H1 (cell line): ENCODE data around the gene LPCAT1. TPM values are rescaled to one million over a fixed set of nuclear protein-coding genes. Genes with fewer than 3 reads are reported as not detected.

Experiments
- CTCF ChIA-PET: fragments of 300-600 bp; sonication (Branson Sonifier 250); formaldehyde crosslinking; loops from one replicate; lab custom pipeline; 2021; ENCODE audit not compliant: partially characterized antibody; lab: Charles Lee
- POLR2A ChIA-PET: fragments of 300-600 bp; sonication (Branson Sonifier 250); formaldehyde crosslinking; loops from one replicate; lab custom pipeline; 2021; ENCODE audit warnings: inconsistent platforms; ENCODE audit not compliant: partially characterized antibody; lab: Charles Lee
- DNase-seq, 2 experiments: peaks; one replicate each; pipeline versions ENCODE4 v3.0.0 to v3.0.0-alpha.2; 2010 to 2022; ENCODE audit warnings: low spot score in 2 of 2, low read depth in 1 of 2, mixed read lengths in 1 of 2
- FAIRE-seq: peaks from 2 replicates; lab custom pipeline; 2011; peaks lifted over from hg19 to GRCh38; lab: Jason Lieb, UNC
- H2AFZ ChIP-seq: 2 replicates; pipeline ENCODE4 v1.8.1; 2012; ENCODE audit warnings: low read length, inconsistent platforms
- H2AK5ac ChIP-seq: 2 replicates; pipeline ENCODE4 v1.6.1; 2013; ENCODE audit warnings: low read depth, low read length
- H2BK120ac ChIP-seq: replicated peaks from 2 replicates; pipeline ENCODE3; 2013; ENCODE audit warnings: low read depth, low read length, inconsistent platforms
- H2BK12ac ChIP-seq: 2 replicates; pipeline ENCODE4 v1.6.1; 2013; ENCODE audit warnings: low read depth, low read length
- H2BK15ac ChIP-seq: 2 replicates; pipeline ENCODE4 v1.6.1; 2013; ENCODE audit warnings: low read length
- H2BK20ac ChIP-seq: 2 replicates; pipeline ENCODE4 v1.6.1; 2013; ENCODE audit warnings: low read length
- H2BK5ac ChIP-seq: 2 replicates; pipeline ENCODE4 v1.6.1; 2013; ENCODE audit warnings: low read depth, low read length
- H3K14ac ChIP-seq: 2 replicates; pipeline ENCODE4 v1.6.1; 2013; ENCODE audit warnings: inconsistent platforms; ENCODE audit not compliant: insufficient read length
- H3K18ac ChIP-seq: 2 replicates; pipeline ENCODE4 v1.6.1; 2013; ENCODE audit warnings: low read length; ENCODE audit errors: extremely low read depth
- H3K23ac ChIP-seq: 2 replicates; pipeline ENCODE4 v1.6.1; 2013; ENCODE audit warnings: inconsistent platforms; ENCODE audit not compliant: insufficient read length
- H3K23me2 ChIP-seq: 2 replicates; pipeline ENCODE4 v1.6.1; 2013; ENCODE audit warnings: low read depth, low read length
- H3K27ac ChIP-seq: 2 replicates; pipeline ENCODE4 v1.6.1; 2011; ENCODE audit warnings: low read depth, low read length, inconsistent platforms
- H3K27me3 ChIP-seq, 4 experiments: replicated peaks in 1 of 4; 1 replicate in 1 of 4; 2 replicates in 3 of 4; pipeline versions ENCODE4 v1.6.1 to v1.8.1; 2011 to 2013; ENCODE audit warnings: low read length in 3 of 4, mild to moderate bottlenecking in 3 of 4, inconsistent platforms in 2 of 4, mixed read lengths in 2 of 4, moderate library complexity in 1 of 4; ENCODE audit not compliant: control insufficient read depth in 3 of 4, insufficient read depth in 3 of 4; ENCODE audit errors: extremely low read depth in 1 of 4
- H3K36me3 ChIP-seq, 4 experiments: 2 replicates each; pipeline versions ENCODE4 v1.6.1 to v1.8.1; 2011 to 2013; ENCODE audit warnings: mild to moderate bottlenecking in 4 of 4, low read length in 3 of 4, moderate library complexity in 2 of 4, control low read depth in 1 of 4, inconsistent platforms in 1 of 4; ENCODE audit not compliant: insufficient read depth in 4 of 4, control insufficient read depth in 2 of 4
- H3K4ac ChIP-seq: replicated peaks from 2 replicates; pipeline ENCODE3; 2013; ENCODE audit warnings: low read length, low read depth, mixed read lengths, inconsistent platforms; ENCODE audit not compliant: insufficient read length
- H3K4me1 ChIP-seq, 4 experiments: replicated peaks in 1 of 4; 1 replicate in 1 of 4; 2 replicates in 3 of 4; pipeline versions ENCODE4 v1.6.1 to v1.8.1; 2011 to 2013; ENCODE audit warnings: low read length in 3 of 4, inconsistent platforms in 2 of 4, mixed read lengths in 1 of 4; ENCODE audit not compliant: insufficient read depth in 4 of 4, control insufficient read depth in 3 of 4
- H3K4me2 ChIP-seq, 2 experiments: 2 replicates each; pipeline versions ENCODE4 v1.6.1 to v1.8.1; 2011 to 2013; ENCODE audit warnings: low read depth in 2 of 2, low read length in 2 of 2, control low read depth in 1 of 2, inconsistent platforms in 1 of 2, mild to moderate bottlenecking in 1 of 2; ENCODE audit not compliant: insufficient read depth in 1 of 2
- H3K4me3 ChIP-seq, 4 experiments: fragments of 200-600, 300-600 bp in 1 of 4; sonication (generic), shearing (Covaris generic), sonication (Bioruptor Twin) in 1 of 4; 2 replicates each; pipeline versions ENCODE4 v1.5.1 to v1.8.1; 2011 to 2016; ENCODE audit warnings: low read length in 4 of 4, low read depth in 3 of 4, control low read depth in 2 of 4, inconsistent platforms in 2 of 4, mild to moderate bottlenecking in 2 of 4, mixed read lengths in 1 of 4, moderate library complexity in 1 of 4; ENCODE audit not compliant: insufficient read depth in 2 of 4; ENCODE audit errors: extremely low read depth in 1 of 4
- H3K56ac ChIP-seq: replicated peaks from 2 replicates; pipeline ENCODE3; 2013; ENCODE audit warnings: low read depth, mild to moderate bottlenecking, mixed read lengths, low read length, inconsistent platforms; ENCODE audit not compliant: insufficient read length
- H3K79me1 ChIP-seq: 2 replicates; pipeline ENCODE4 v1.6.1; 2013; ENCODE audit warnings: low read depth, low read length, control low read depth
- H3K79me2 ChIP-seq, 2 experiments: 2 replicates each; pipeline versions ENCODE4 v1.6.1 to v1.8.1; 2012 to 2013; ENCODE audit warnings: low read length in 2 of 2, mild to moderate bottlenecking in 2 of 2, inconsistent platforms in 1 of 2; ENCODE audit not compliant: insufficient read depth in 2 of 2, control insufficient read depth in 1 of 2
- H3K9ac ChIP-seq, 4 experiments: replicated peaks in 1 of 4; 1 replicate in 1 of 4; 2 replicates in 3 of 4; pipeline versions ENCODE4 v1.6.1 to v1.8.1; 2011 to 2013; ENCODE audit warnings: low read depth in 3 of 4, low read length in 3 of 4, control low read depth in 2 of 4, mild to moderate bottlenecking in 2 of 4, moderate library complexity in 2 of 4, inconsistent platforms in 1 of 4; ENCODE audit errors: extremely low read depth in 1 of 4
- H3K9me3 ChIP-seq, 2 experiments: 2 replicates each; pipeline versions ENCODE4 v1.6.1 to v1.8.1; 2012 to 2013; ENCODE audit warnings: mild to moderate bottlenecking in 2 of 2, moderate library complexity in 2 of 2, control low read depth in 1 of 2, inconsistent platforms in 1 of 2, low read depth in 1 of 2, low read length in 1 of 2, mixed read lengths in 1 of 2; ENCODE audit not compliant: insufficient read depth in 2 of 2
- H4K20me1 ChIP-seq, 2 experiments: replicated peaks in 1 of 2; 2 replicates each; pipeline versions ENCODE3 to v1.8.1; 2011 to 2013; ENCODE audit warnings: inconsistent platforms in 2 of 2, low read length in 2 of 2, mild to moderate bottlenecking in 1 of 2; ENCODE audit not compliant: insufficient read depth in 2 of 2, control insufficient read depth in 1 of 2
- H4K5ac ChIP-seq: 2 replicates; pipeline ENCODE4 v1.6.1; 2013; ENCODE audit warnings: low read length, low read depth, mixed read lengths, inconsistent platforms; ENCODE audit not compliant: insufficient read length
- H4K8ac ChIP-seq: 2 replicates; pipeline ENCODE4 v1.8.0; 2013; ENCODE audit warnings: mild to moderate bottlenecking, moderate library complexity, low read length, inconsistent platforms; ENCODE audit not compliant: insufficient read depth; ENCODE audit errors: extremely low read depth
- H4K91ac ChIP-seq: replicated peaks from 2 replicates; pipeline ENCODE3; 2013; ENCODE audit warnings: low read length, mixed read lengths, inconsistent platforms; ENCODE audit not compliant: insufficient read length
- BRCA1 ChIP-seq: IDR thresholded peaks from 2 replicates; pipeline ENCODE4 v1.6.1; 2012; ENCODE audit warnings: low read depth, low read length, improper control_type of control experiment
- CBX8 ChIP-seq: fragments of 300-800, 300-1000 bp; sonication (generic); IDR thresholded peaks from 2 replicates; pipeline ENCODE4 v1.7.1; 2016; ENCODE audit warnings: low read depth, low read length, borderline replicate concordance
- EGR1 ChIP-seq: IDR thresholded peaks from 2 replicates; pipeline ENCODE4 v1.6.1; 2011; ENCODE audit warnings: low read depth, low read length, borderline replicate concordance
- KDM5A ChIP-seq: fragments of 200-600 bp; IDR thresholded peaks from 2 replicates; pipeline ENCODE4 v1.7.1; 2012; ENCODE audit warnings: mild to moderate bottlenecking, low read length, inconsistent platforms, mixed read lengths
- POU5F1 ChIP-seq: IDR thresholded peaks from 2 replicates; pipeline ENCODE4 v1.6.1; 2011; ENCODE audit warnings: low read depth, mild to moderate bottlenecking, low read length, moderate library complexity
- RAD21 ChIP-seq, 2 experiments: IDR thresholded peaks in 1 of 2; conservative IDR thresholded peaks in 1 of 2; 2 replicates each; pipeline ENCODE4 v1.6.1; 2011; ENCODE audit warnings: low read depth in 2 of 2, low read length in 2 of 2, improper control_type of control experiment in 1 of 2, inconsistent platforms in 1 of 2, mild to moderate bottlenecking in 1 of 2, moderate library complexity in 1 of 2
- SIRT6 ChIP-seq: IDR thresholded peaks from one replicate; pipeline ENCODE4 v1.7.1; 2012; ENCODE audit warnings: low read length, inconsistent platforms
- SIX5 ChIP-seq: IDR thresholded peaks from 2 replicates; pipeline ENCODE4 v1.6.1; 2011; ENCODE audit warnings: mild to moderate bottlenecking, low read depth, low read length
- TCF12 ChIP-seq: IDR thresholded peaks from 2 replicates; pipeline ENCODE4 v1.6.1; 2011; ENCODE audit warnings: low read depth, mild to moderate bottlenecking, low read length
- WGBS, 2 experiments: shearing (Covaris generic) in 1 of 2; methylation state at CpG; one replicate each; pipeline versions ENCODE4 v1.1.6 to v1.1.7; 2013 to 2015; ENCODE audit warnings: low lambda C conversion rate in 2 of 2, mixed read lengths in 2 of 2, inconsistent platforms in 1 of 2, low coverage in 1 of 2, missing lambda C conversion rate in 1 of 2; ENCODE audit not compliant: insufficient replicate concordance in 2 of 2, insufficient coverage in 1 of 2, insufficient read length in 1 of 2; ENCODE audit errors: extremely low coverage in 1 of 2, missing lambda C conversion rate in 1 of 2; 5-methylcytosine and 5-hydroxymethylcytosine counted together
- polyA plus RNA-seq, 7 experiments: library from polyadenylated mRNA; depleted of rRNA in 3 of 7; stranded (reverse) in 5 of 7; unstranded in 2 of 7; fragments of >200 nt in 5 of 7; fragments of 200-250 nt in 2 of 7; gene quantifications; 1 replicate in 5 of 7; 2 replicates in 1 of 7; 4 replicates in 1 of 7; pipeline versions ENCODE4 v1.2.1 to v1.2.3, GENCODE V29; 2011 to 2013; ENCODE audit warnings: missing spikeins in 2 of 7, mixed read lengths in 2 of 7
- total RNA-seq: library from RNA; stranded (reverse); fragmentation: NEBNext Ultra II Directional; extraction: Animal tissue kit (Norgen Biotek cat#: 25700); gene quantifications from 2 replicates; pipeline ENCODE4 v1.2.1, GENCODE V29; 2021
- TF ChIP-seq, protein P1 (sequence below), 3 experiments: IDR thresholded peaks; 1 replicate in 2 of 3; 2 replicates in 1 of 3; pipeline versions ENCODE4 v1.5.1 to v1.6.1; 2011; ENCODE audit warnings: low read length in 3 of 3, mild to moderate bottlenecking in 3 of 3, inconsistent platforms in 2 of 3, low read depth in 1 of 3, moderate library complexity in 1 of 3; ENCODE audit not compliant: insufficient read depth in 1 of 3; ENCODE audit errors: control extremely low read depth in 1 of 3

Gene LPCAT1
- total and polyA plus RNA-seq, 2 of the 8 experiments (the other 6 are each of a cell fraction or from before 2014, with no cell fraction given), result 107 to 260 TPM

DNA sequence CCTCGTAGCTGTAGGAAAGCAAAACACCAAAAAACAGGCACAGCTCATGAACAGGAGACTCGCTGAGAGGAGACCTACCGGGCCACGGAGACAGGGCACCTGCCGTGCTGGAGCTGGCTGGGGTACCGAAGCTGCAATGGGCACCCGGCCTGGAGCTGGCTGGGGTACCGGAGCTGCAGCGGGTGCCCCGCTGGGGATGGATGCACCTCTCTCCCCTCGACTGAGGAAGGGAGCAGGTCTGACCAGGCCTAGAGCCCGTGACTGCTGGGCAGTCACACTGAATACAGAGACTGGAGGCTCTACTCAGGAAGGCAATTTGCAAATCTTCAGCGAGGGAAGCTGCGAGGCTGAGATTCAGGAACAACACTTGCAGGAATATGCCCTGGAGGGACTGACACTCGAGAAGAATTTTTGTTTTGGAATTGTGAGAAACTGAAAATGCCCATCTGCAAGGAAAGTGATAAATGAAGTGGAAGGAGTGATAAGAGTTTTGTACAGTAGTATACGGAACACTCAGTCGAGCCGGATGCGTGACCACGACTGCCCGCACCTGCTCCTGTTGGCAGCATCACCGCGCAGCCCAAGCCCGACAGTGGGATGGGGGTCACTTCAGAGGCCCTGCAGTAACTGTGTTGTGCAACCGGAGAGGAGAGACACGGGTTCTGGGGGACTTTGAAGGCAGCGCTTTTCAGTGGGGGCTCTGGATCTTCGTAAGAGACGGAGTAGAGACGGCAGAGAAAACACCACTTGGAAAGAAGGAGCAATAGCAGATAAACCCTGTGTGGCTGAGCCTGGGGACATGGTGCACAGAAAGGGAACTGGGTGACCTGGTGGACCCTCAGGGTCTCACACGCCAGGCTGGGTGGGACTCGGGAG is 27.9 kb upstream of the LPCAT1 start:
- Histone ChIP-seq H2AK5ac (no peak overlapping the region), H2BK20ac (no peak overlapping the region), H2BK12ac (no peak overlapping the region), H3K18ac (no peak overlapping the region), H3K4me1 (no peaks in the 10 kb centered on the region; a peak in 1 of 7 replicates)
- POLR2A ChIA-PET, result interaction anchor here (1.2 to 1.6 kb wide), 3 partner anchors 12 to 39 kb away, joined by 4 to 6 read pairs (median 4); no protein-coding TSS in a partner anchor
- TF ChIP-seq TCF12 (no peak), SIX5 (no peak), BRCA1 (no peak), SIRT6 (no peak), POU5F1 (no peak), EGR1 (no peak), CBX8 (no peak), KDM5A (no peak), RAD21 (IDR thresholded peaks at IDR 0.05 in 1 of 2, conservative IDR thresholded peaks at IDR 0.05 in 1 of 2; ENCODE audit: low read depth in 2 of 2, low read length in 2 of 2) (no peak)
- TF ChIP-seq, protein P1, sequence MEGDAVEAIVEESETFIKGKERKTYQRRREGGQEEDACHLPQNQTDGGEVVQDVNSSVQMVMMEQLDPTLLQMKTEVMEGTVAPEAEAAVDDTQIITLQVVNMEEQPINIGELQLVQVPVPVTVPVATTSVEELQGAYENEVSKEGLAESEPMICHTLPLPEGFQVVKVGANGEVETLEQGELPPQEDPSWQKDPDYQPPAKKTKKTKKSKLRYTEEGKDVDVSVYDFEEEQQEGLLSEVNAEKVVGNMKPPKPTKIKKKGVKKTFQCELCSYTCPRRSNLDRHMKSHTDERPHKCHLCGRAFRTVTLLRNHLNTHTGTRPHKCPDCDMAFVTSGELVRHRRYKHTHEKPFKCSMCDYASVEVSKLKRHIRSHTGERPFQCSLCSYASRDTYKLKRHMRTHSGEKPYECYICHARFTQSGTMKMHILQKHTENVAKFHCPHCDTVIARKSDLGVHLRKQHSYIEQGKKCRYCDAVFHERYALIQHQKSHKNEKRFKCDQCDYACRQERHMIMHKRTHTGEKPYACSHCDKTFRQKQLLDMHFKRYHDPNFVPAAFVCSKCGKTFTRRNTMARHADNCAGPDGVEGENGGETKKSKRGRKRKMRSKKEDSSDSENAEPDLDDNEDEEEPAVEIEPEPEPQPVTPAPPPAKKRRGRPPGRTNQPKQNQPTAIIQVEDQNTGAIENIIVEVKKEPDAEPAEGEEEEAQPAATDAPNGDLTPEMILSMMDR (IDR thresholded peaks at IDR 0.05; ENCODE audit: control extremely low read depth in 1 of 3, insufficient read depth in 1 of 3, low read depth in 1 of 3, low read length in 3 of 3), result no peak
- TF ChIP-seq, all 59 proteins: peak for 0
- no peak overlapping the region for H3K4me3 ChIP-seq
- H2BK120ac ChIP-seq, result no peak overlapping the region
- H3K79me1 ChIP-seq, result no peaks in the 10 kb centered on the region
- CTCF ChIA-PET, result interaction anchor here (0.7 to 2.2 kb wide), 10 partner anchors 8 to 98 kb away, joined by 3 to 8 read pairs (median 4); no protein-coding TSS in a partner anchor
- FAIRE-seq (no peak), DNase-seq (peak in 1 of 2 experiments; percentile 42)
- no peak overlapping the region for H2BK15ac ChIP-seq
- H3K23me2 ChIP-seq, result no peaks in the 10 kb centered on the region
- no peak overlapping the region for H3K4ac ChIP-seq
- H3K14ac ChIP-seq, result no peak overlapping the region
- no peaks in the 10 kb centered on the region for H4K20me1 ChIP-seq
- no peak overlapping the region for H3K23ac ChIP-seq
- H3K9me3 ChIP-seq, result no peaks in the 10 kb centered on the region
- H3K27me3 ChIP-seq, result no peaks in the 10 kb centered on the region
- H2AFZ ChIP-seq, result no peak overlapping the region
- no peak overlapping the region for H2BK5ac ChIP-seq
- no peak overlapping the region for H3K27ac ChIP-seq
- no peak overlapping the region for H4K5ac ChIP-seq
- H3K79me2 ChIP-seq, result no peaks in the 10 kb centered on the region
- no peak overlapping the region for H3K4me2 ChIP-seq
- no peak overlapping the region for H4K8ac ChIP-seq
- no peak overlapping the region for H3K56ac ChIP-seq
- WGBS, 2 experiments, result 88% methylated on average over 32 of the region's 32 CpGs; no CpG with 5 or more reads in 1 of the 2 experiments
- H3K9ac ChIP-seq, result no peak overlapping the region
- no peaks in the 10 kb centered on the region for H3K36me3 ChIP-seq
- H4K91ac ChIP-seq, result no peak overlapping the region
